Esophagus (tissue), 2 donors: ENCODE measurements around the gene NR1I2. TPM values are rescaled to one million over a fixed set of nuclear protein-coding genes. Genes with fewer than 3 reads are reported as not detected.

ENCODE experiments used
- H3K27ac ChIP-seq, 2 donors: one replicate each; pipeline ENCODE4 v1.5.1; 2013; ENCODE audit warnings: low read depth in 2 of 2, mild to moderate bottlenecking in 2 of 2, inconsistent platforms in 1 of 2, low read length in 1 of 2, moderate library complexity in 1 of 2
- H3K27me3 ChIP-seq, 2 donors: one replicate each; pipeline ENCODE4 v1.6.1; 2013; ENCODE audit warnings: low read length in 2 of 2, control low read depth in 1 of 2, mild to moderate bottlenecking in 1 of 2; ENCODE audit not compliant: insufficient read depth in 2 of 2, control insufficient read depth in 1 of 2
- H3K36me3 ChIP-seq, 2 donors: one replicate each; pipeline ENCODE4 v1.6.1; 2013; ENCODE audit warnings: low read length in 1 of 2; ENCODE audit not compliant: control insufficient read depth in 2 of 2, insufficient read depth in 2 of 2
- H3K4me1 ChIP-seq, 2 donors: one replicate each; pipeline ENCODE4 v1.6.1; 2013; ENCODE audit warnings: low read length in 1 of 2; ENCODE audit not compliant: control insufficient read depth in 2 of 2, insufficient read depth in 2 of 2
- H3K4me3 ChIP-seq, 2 donors: one replicate each; pipeline ENCODE4 v1.5.1; 2013; ENCODE audit warnings: low read length in 2 of 2, mild to moderate bottlenecking in 2 of 2, low read depth in 1 of 2, moderate library complexity in 1 of 2
- H3K9me3 ChIP-seq, 2 donors: one replicate each; pipeline ENCODE4 v1.6.1; 2013; ENCODE audit warnings: mild to moderate bottlenecking in 2 of 2, low read depth in 1 of 2, low read length in 1 of 2, moderate library complexity in 1 of 2; ENCODE audit not compliant: control insufficient read depth in 2 of 2, insufficient read depth in 1 of 2
- WGBS, 2 donors: extraction: QIAGEN DNeasy Blood & Tissue Kit; methylation state at CpG; one replicate each; pipeline ENCODE4 v1.1.7; 2013; 5-methylcytosine and 5-hydroxymethylcytosine counted together
- polyA plus RNA-seq, 2 donors: library from polyadenylated mRNA; stranded (reverse); fragments of 200-250 nt; gene quantifications; one replicate each; pipeline ENCODE4 v1.2.3, GENCODE V29; 2013
- donor health status: healthy with polysubstance abuse.
- donor health status: Bipolar disorder and iron deficiency.

The NR1I2 gene
- polyA plus RNA-seq, 2 donors, result 0.02 to 0.08 TPM

DNA sequence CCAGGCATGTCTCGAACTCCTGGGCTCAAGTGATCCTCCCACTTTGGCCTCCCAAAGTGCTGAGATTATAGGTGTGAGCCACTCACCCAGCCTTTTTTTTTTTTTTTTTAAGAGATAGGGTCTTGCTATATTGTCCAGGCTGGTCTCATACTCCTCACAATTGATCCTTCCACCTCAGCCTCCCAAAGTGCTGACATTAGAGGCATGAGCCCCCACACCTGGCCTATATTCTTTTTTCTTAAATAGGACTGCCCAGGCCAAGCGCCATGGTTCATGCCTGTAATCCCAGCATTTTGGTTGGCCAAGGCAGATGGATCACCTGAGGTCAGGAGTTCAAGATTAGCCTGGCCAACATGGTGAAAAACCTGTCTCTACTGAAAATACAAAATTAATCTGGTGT is 12.5 kb downstream of the NR1I2 start:
- H3K27ac ChIP-seq, result no peak overlapping the region

DNA sequence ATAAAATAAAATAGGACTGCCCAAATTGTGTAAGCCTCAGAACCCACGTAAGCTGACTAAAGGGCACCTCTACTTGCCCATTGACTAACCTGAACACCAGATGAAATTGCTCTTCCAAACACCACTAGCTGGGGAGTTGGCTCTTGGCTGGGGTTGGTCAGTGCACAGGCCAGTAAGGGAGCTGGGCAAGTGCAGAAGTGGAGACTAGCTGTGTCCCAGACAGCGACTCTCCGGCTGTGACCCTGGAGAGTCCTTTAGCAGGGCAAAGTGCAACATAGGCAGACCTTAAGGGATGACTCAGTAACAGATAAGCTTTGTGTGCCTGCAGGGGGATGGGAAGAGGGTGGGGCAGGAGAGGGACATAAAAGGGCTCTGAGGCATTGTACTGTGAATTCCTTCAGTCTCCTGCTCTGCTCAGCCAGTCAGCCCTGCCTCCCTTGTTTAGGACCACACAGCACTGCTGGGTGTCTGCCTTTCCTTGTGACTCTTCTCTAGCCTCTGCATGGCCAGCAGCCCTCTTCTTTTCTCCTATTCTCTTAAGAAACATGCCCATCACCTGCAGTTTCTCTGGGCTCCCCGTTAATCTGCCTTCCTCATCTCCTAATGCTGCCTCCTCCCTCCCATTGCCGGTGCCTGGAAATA is 13.2 kb downstream of the NR1I2 start:
- Histone ChIP-seq H3K36me3 (no peaks in the 10 kb centered on the region), H3K27me3 (no peaks in the 10 kb centered on the region), H3K4me3 (no peak overlapping the region), H3K9me3 (no peaks in the 10 kb centered on the region), H3K4me1 (peaks cover 0 to 2% of the 10 kb centered on the region in 2 donors), H3K27ac (no peak overlapping the region)
- 50 to 55% methylated on average over 5 of the region's 5 CpGs for WGBS, 2 donors

More for the DNA sequence above, 12.5 kb downstream of the NR1I2 start:
- H3K4me1 ChIP-seq, result peaks cover 0 to 2% of the 10 kb centered on the region in 2 donors
- H3K9me3 ChIP-seq, result no peaks in the 10 kb centered on the region
- no peaks in the 10 kb centered on the region for H3K36me3 ChIP-seq
- 95 to 100% methylated on average over 2 of the region's 2 CpGs for WGBS, 2 donors
- no peak overlapping the region for H3K4me3 ChIP-seq
- H3K27me3 ChIP-seq, result no peaks in the 10 kb centered on the region

DNA sequence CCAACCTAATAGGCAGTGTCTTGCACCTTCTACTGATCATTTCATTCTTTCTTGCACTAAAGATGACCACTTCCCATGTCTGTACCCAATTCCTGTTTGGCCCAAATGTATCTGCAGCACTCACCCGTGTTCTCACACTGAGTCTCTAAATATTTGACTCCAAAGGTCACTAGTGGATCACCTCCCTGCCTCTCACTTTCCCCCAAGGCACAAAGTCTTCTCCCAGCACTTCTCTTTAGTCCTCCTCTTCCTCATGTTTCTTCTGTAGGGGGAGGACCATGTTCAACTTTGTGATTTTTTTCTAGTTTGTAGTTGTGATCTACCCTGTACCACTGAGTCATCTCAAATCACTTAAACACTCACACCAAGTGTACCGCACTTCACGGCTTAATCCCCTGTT is 13.9 kb downstream of the NR1I2 start:
- no peaks in the 10 kb centered on the region for H3K27me3 ChIP-seq
- 69 to 73% methylated on average over 3 of the region's 3 CpGs for WGBS, 2 donors
- H3K36me3 ChIP-seq, result no peaks in the 10 kb centered on the region
- no peak overlapping the region for H3K4me3 ChIP-seq
- no peaks in the 10 kb centered on the region for H3K9me3 ChIP-seq
- H3K27ac ChIP-seq, result no peak overlapping the region
- H3K4me1 ChIP-seq, result peaks cover 0 to 2% of the 10 kb centered on the region in 2 donors

DNA sequence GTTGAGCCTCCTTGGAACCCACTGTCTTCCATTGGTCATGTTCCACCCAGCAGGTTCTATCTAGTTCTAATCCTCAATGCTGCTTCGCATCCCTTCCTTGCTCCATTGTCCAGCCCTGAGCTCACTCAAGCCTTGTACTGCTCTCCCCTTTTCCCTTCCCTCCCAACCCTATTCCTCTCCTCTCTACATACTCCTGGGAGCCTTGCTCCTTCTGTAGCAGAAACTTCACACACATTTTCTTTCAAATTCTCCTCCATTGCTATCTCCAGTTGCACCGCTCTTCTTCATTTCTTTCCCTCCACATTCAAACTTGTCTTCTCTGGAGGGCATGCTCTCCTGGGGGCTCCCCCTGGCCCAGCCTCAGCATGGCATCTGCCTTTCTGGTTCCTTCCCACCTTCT is 14.5 kb downstream of the NR1I2 start:
- 97 to 100% methylated on average over 2 of the region's 2 CpGs for WGBS, 2 donors
- no peaks in the 10 kb centered on the region for H3K36me3 ChIP-seq
- H3K27me3 ChIP-seq, result no peaks in the 10 kb centered on the region

DNA sequence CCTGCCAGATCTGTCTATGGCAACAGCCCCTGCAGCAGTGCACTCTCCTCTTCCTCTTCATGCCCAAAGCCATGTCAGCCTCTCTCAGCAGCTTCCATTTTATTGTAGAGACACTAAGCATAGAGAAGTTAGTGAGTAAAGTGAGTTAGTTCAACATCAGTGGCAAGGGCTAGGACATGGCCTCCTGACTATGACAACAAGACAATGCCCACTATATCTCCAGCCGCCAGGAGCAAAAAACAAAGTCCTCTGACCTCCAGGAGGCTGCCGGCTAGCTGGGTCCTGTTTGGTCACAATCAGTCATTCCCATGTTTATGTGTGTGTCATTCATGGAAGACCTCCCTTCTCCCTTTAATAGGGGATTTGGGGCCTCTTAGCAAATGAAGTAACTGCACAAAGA is 14.9 kb downstream of the NR1I2 start:
- no peaks in the 10 kb centered on the region for H3K9me3 ChIP-seq
- H3K27ac ChIP-seq, result no peak overlapping the region
- no peaks in the 10 kb centered on the region for H3K36me3 ChIP-seq
- 58 to 59% methylated on average over 2 of the region's 2 CpGs for WGBS, 2 donors
- no peak overlapping the region for H3K4me3 ChIP-seq
- peaks cover 0 to 2% of the 10 kb centered on the region in 2 donors for H3K4me1 ChIP-seq
- H3K27me3 ChIP-seq, result no peaks in the 10 kb centered on the region

More for the DNA sequence above, 14.5 kb downstream of the NR1I2 start:
- no peak overlapping the region for H3K27ac ChIP-seq
- H3K9me3 ChIP-seq, result no peaks in the 10 kb centered on the region
- no peak overlapping the region for H3K4me3 ChIP-seq
- H3K4me1 ChIP-seq, result peaks cover 0 to 2% of the 10 kb centered on the region in 2 donors

DNA sequence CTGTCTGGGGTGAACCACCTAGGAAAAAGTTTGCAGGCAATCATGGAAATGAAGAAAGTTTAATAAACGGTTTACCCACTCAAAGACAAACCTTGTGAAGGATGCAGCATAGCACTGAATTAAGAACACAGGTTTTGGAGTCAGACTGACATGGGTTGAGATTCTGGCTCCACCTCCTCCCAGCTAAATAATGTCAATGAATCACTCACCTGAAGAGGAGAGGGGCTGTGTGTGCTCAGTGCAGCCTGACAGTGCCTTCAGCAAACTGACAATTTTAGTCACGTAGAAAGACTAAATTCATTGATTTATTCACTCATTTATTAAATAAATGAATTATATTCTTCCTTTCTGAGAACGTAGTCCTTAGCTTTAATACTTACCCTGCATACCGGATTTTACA is 18.9 kb downstream of the NR1I2 start:
- H3K27me3 ChIP-seq, result no peaks in the 10 kb centered on the region
- no peak overlapping the region for H3K4me3 ChIP-seq
- no peak overlapping the region for H3K27ac ChIP-seq
- no peaks in the 10 kb centered on the region for H3K9me3 ChIP-seq
- H3K4me1 ChIP-seq, result no peaks in the 10 kb centered on the region
- no peaks in the 10 kb centered on the region for H3K36me3 ChIP-seq
- 52 to 64% methylated on average over 4 of the region's 4 CpGs for WGBS, 2 donors

DNA sequence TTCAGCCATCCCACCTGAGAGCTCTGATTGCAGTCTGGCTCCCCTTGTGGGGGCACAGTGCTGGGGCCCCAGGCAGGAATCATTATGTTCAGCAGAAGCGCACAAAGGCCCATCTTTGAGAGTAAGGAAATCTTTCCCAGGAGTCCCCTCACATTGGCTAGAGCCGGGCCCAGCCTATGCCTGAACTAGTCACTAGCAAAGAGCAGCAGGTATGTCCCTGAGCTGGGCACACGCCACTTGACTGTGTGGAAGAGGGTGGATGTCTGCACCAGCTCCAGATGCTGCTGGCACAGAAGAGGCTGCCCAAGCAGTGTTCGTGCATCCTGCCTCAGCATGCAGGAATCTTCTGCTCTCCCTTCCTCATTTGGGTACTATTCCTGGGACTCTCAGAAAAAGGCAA is 26.3 kb downstream of the NR1I2 start:
- no peak overlapping the region for H3K4me3 ChIP-seq
- H3K27ac ChIP-seq, result no peak overlapping the region
- no peaks in the 10 kb centered on the region for H3K36me3 ChIP-seq
- H3K27me3 ChIP-seq, result no peaks in the 10 kb centered on the region
- H3K4me1 ChIP-seq, result peaks cover 0 to 8% of the 10 kb centered on the region in 2 donors
- no peaks in the 10 kb centered on the region for H3K9me3 ChIP-seq
- WGBS, 2 donors, result 91 to 95% methylated on average over 4 of the region's 4 CpGs

DNA sequence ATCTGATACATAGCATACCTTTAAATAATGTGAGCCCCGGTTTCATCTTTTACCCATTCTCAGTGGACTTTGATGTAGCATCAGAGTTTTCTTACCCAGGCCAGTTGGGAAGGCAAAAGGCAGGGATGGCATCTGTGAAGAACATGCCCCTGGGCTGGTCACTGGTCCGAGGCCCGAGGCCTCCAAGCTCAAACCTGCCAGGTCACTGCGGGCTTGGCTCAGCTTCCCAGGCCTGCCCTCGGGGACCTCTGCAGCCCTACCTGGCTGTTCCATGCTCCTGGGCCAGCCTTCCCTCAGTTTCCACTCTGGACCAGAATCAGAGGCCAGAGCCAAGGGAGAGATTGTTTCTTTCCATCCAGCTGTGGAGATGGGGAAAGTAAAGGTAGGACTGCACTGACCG is 26.9 kb downstream of the NR1I2 start:
- no peaks in the 10 kb centered on the region for H3K27me3 ChIP-seq
- no peak overlapping the region for H3K4me3 ChIP-seq
- 85 to 92% methylated on average over 6 of the region's 6 CpGs for WGBS, 2 donors
- no peaks in the 10 kb centered on the region for H3K9me3 ChIP-seq
- H3K36me3 ChIP-seq, result no peaks in the 10 kb centered on the region
- H3K4me1 ChIP-seq, result peaks cover 0 to 8% of the 10 kb centered on the region in 2 donors
- no peak overlapping the region for H3K27ac ChIP-seq

DNA sequence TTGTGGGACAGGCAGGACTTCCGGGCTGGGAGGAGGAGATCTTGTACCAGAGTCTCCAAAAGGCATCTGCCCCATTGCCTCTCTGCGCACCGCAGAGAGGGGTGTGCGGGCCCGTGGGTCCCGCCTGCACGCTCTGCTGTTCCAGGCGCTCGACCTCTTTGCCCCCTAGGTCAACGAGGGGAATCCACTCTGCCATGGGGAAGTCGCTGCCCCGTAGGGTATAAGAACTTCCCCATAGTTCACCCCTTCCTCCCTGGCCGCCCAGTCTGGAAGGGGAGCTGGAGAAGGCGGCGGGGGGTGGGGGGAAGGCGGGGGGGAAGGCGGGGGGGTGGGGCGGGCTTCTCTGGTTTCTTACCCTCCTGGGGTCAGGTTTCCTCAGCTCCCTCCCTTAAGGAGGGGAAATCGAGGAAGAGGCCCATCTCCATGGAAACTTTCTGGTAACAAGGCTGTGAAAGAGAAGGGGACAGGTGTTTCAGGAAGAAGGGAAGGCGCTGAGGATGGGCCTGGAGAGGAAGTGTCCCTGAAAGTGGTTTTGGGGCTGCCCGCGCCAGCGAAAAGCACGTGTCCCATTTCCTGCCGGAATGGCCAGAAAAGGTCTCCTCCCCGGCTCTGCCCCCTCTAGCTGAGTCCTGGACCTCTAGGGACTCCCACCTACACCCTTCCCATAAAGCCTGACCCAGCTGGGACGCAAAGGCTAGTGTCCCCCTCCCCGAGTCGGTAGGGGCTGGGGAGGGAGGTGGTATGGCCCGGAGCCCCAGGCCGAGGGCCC is 27.5 kb downstream of the NR1I2 start:
- 43 to 46% methylated on average over 29 to 31 of the region's 31 CpGs for WGBS, 2 donors
- H3K27me3 ChIP-seq, result no peaks in the 10 kb centered on the region
- no peaks in the 10 kb centered on the region for H3K36me3 ChIP-seq
- H3K4me3 ChIP-seq, result peak overlapping the region; percentile 41 to 48
- no peak overlapping the region for H3K27ac ChIP-seq
- H3K9me3 ChIP-seq, result no peaks in the 10 kb centered on the region
- H3K4me1 ChIP-seq, result peaks cover 0 to 8% of the 10 kb centered on the region in 2 donors
